Endothelial cell of umbilical vein (primary cell): ENCODE results near the gene NSG2. TPM values are rescaled to one million over a fixed set of nuclear protein-coding genes. Genes with fewer than 3 reads are reported as not detected.

Source experiments
- BruUV-seq: library from RNA; stranded (reverse); fragments of 400-500 nt; replicated peaks from 2 replicates; lab custom pipeline; 2021; lab: Mats Ljungman, UMichigan
- CTCF ChIA-PET: fragments of 300-600, 350-600 bp; sonication (Branson Sonifier 250); formaldehyde crosslinking; loops from one replicate; lab custom pipeline; 2021; ENCODE audit warnings: antibody characterized with exemption, inconsistent platforms; lab: Charles Lee
- POLR2A ChIA-PET: fragments of 300-600, 350-600 bp; sonication (Branson Sonifier 250); formaldehyde crosslinking; loops from one replicate; lab custom pipeline; 2021; ENCODE audit warnings: antibody characterized with exemption, inconsistent platforms; lab: Charles Lee
- DNase-seq: peaks from one replicate; pipeline ENCODE4 v3.0.0-alpha.2; 2011; ENCODE audit warnings: low read depth, low spot score
- FAIRE-seq: peaks from 2 replicates; lab custom pipeline; 2011; peaks lifted over from hg19 to GRCh38; lab: Jason Lieb, UNC
- H2AFZ ChIP-seq: 2 replicates; pipeline ENCODE4 v1.6.0; 2012; ENCODE audit warnings: low read depth, low read length, control low read depth, inconsistent platforms
- H3K27ac ChIP-seq: 2 replicates; pipeline ENCODE4 v1.5.1; 2011; ENCODE audit warnings: low read depth, mild to moderate bottlenecking, control low read depth, low read length, moderate library complexity; ENCODE audit not compliant: insufficient read depth
- H3K27me3 ChIP-seq, 2 experiments: 2 replicates each; pipeline versions ENCODE4 v1.6.0 to v1.6.1; 2011; ENCODE audit warnings: low read length in 2 of 2, mixed read lengths in 1 of 2; ENCODE audit not compliant: control insufficient read depth in 2 of 2, insufficient read depth in 2 of 2
- H3K36me3 ChIP-seq, 2 experiments: 2 replicates in 1 of 2; 3 replicates in 1 of 2; pipeline ENCODE4 v1.5.1; 2011; ENCODE audit warnings: low read length in 2 of 2, mild to moderate bottlenecking in 1 of 2, moderate library complexity in 1 of 2; ENCODE audit not compliant: control insufficient read depth in 2 of 2, insufficient read depth in 2 of 2; ENCODE audit errors: extremely low read depth in 1 of 2
- H3K4me1 ChIP-seq: 3 replicates; pipeline ENCODE4 v1.5.1; 2011; ENCODE audit warnings: mild to moderate bottlenecking, low read length; ENCODE audit not compliant: control insufficient read depth, insufficient read depth; ENCODE audit errors: extremely low read depth
- H3K4me2 ChIP-seq: 2 replicates; pipeline ENCODE4 v1.6.1; 2011; ENCODE audit warnings: low read length, control low read depth, mixed read lengths; ENCODE audit not compliant: insufficient read depth
- H3K4me3 ChIP-seq, 3 experiments: fragments of 200-600 bp in 1 of 3; sonication (generic), shearing (Covaris generic) in 1 of 3; replicated peaks in 1 of 3; 2 replicates each; pipeline ENCODE4 v1.5.1; 2011 to 2016; ENCODE audit warnings: control low read depth in 3 of 3, low read length in 3 of 3, mild to moderate bottlenecking in 2 of 3, inconsistent platforms in 1 of 3, low read depth in 1 of 3, moderate library complexity in 1 of 3; ENCODE audit not compliant: insufficient read depth in 1 of 3
- H3K79me2 ChIP-seq: 2 replicates; pipeline ENCODE4 v1.6.0; 2012; ENCODE audit warnings: low read length, inconsistent platforms; ENCODE audit not compliant: control insufficient read depth, insufficient read depth
- H3K9ac ChIP-seq: replicated peaks from 2 replicates; pipeline ENCODE3; 2011; ENCODE audit warnings: low read length, control low read depth; ENCODE audit not compliant: insufficient read depth; ENCODE audit errors: extremely low read depth
- H3K9me1 ChIP-seq: replicated peaks from 3 replicates; pipeline ENCODE4 v1.6.0; 2011; ENCODE audit warnings: mild to moderate bottlenecking, low read length; ENCODE audit not compliant: control insufficient read depth, insufficient read depth; ENCODE audit errors: extremely low read depth
- H3K9me3 ChIP-seq: replicated peaks from 2 replicates; pipeline ENCODE4 v1.5.1; 2012; ENCODE audit warnings: low read length, inconsistent platforms; ENCODE audit not compliant: control insufficient read depth, insufficient read depth
- H4K20me1 ChIP-seq: replicated peaks from 2 replicates; pipeline ENCODE3; 2011; ENCODE audit warnings: mild to moderate bottlenecking, low read length; ENCODE audit not compliant: control insufficient read depth, insufficient read depth; ENCODE audit errors: extremely low read depth
- EZH2 ChIP-seq: IDR thresholded peaks from 2 replicates; pipeline ENCODE4 v1.6.1; 2012; ENCODE audit warnings: borderline replicate concordance, low read depth, mild to moderate bottlenecking, moderate library complexity, low read length, inconsistent platforms; ENCODE audit not compliant: severe bottlenecking
- FOS ChIP-seq: IDR thresholded peaks from 2 replicates; pipeline ENCODE4 v1.6.1; 2011; ENCODE audit warnings: mild to moderate bottlenecking, low read length, moderate library complexity, borderline replicate concordance; ENCODE audit not compliant: insufficient read depth
- GATA2 ChIP-seq: IDR thresholded peaks from 2 replicates; pipeline ENCODE4 v1.7.0; 2011; ENCODE audit warnings: low read depth, mild to moderate bottlenecking, moderate library complexity, mixed read lengths, low read length; ENCODE audit not compliant: insufficient read length, insufficient read depth
- JUN ChIP-seq: IDR thresholded peaks from 2 replicates; pipeline ENCODE4 v1.6.1; 2011; ENCODE audit warnings: borderline replicate concordance, low read depth; ENCODE audit not compliant: insufficient read length, insufficient read depth
- MYC ChIP-seq: IDR thresholded peaks from one replicate; pipeline ENCODE4 v1.6.1; 2011; ENCODE audit warnings: mild to moderate bottlenecking, low read depth, low read length
- POLR2A ChIP-seq: IDR thresholded peaks from 2 replicates; pipeline ENCODE4 v1.6.1; 2012; ENCODE audit warnings: low read depth, mild to moderate bottlenecking, control low read depth, low read length
- POLR2AphosphoS5 ChIP-seq: IDR thresholded peaks from 2 replicates; pipeline ENCODE4 v1.6.1; 2012; ENCODE audit warnings: low read depth, mild to moderate bottlenecking, control low read depth, low read length, moderate library complexity; ENCODE audit not compliant: insufficient read depth
- dilution Hi-C: fragments of 300-500 bp; cut with MboI; formaldehyde crosslinking; loops from one replicate; pipeline ENCODE4 v1.15.0; 2019; ENCODE audit warnings: low sequenced_read_pairs; ENCODE audit not compliant: extremely low pct_ligation_motif_present
- intact Hi-C: fragments of 100-400 bp; cut with micrococcal nuclease; formaldehyde crosslinking; loops from one replicate; pipeline ENCODE4 v1.10.0; 2022
- polyA plus RNA-seq, 4 experiments: library from polyadenylated mRNA; depleted of rRNA in 3 of 4; stranded (reverse) in 3 of 4; unstranded in 1 of 4; fragments of >200 nt; gene quantifications; 2 replicates each; pipeline versions ENCODE4 v1.2.1 to v1.2.3, GENCODE V29; 2011 to 2012; ENCODE audit warnings: missing spikeins in 1 of 4
- total RNA-seq: library from RNA; stranded (reverse); gene quantifications from 2 replicates; pipeline ENCODE4 v1.2.3, GENCODE V29; 2021
- TF ChIP-seq, protein P1 (sequence below): IDR thresholded peaks from 2 replicates; pipeline ENCODE4 v1.6.1; 2011; ENCODE audit not compliant: insufficient read depth, insufficient read length
- TF ChIP-seq, protein P2 (sequence below), 2 donors: IDR thresholded peaks; 1 replicate in 1 of 2; 2 replicates in 1 of 2; pipeline ENCODE4 v1.5.1; 2011; ENCODE audit warnings: low read length in 2 of 2, mild to moderate bottlenecking in 2 of 2, moderate library complexity in 2 of 2, control low read depth in 1 of 2, inconsistent platforms in 1 of 2, low read depth in 1 of 2; ENCODE audit not compliant: insufficient read depth in 1 of 2; ENCODE audit errors: extremely low read depth in 1 of 2

Gene NSG2
- total and polyA plus RNA-seq, 2 donors (not counting 3 experiments of a cell fraction or from before 2014, with no cell fraction given) = not detected

DNA sequence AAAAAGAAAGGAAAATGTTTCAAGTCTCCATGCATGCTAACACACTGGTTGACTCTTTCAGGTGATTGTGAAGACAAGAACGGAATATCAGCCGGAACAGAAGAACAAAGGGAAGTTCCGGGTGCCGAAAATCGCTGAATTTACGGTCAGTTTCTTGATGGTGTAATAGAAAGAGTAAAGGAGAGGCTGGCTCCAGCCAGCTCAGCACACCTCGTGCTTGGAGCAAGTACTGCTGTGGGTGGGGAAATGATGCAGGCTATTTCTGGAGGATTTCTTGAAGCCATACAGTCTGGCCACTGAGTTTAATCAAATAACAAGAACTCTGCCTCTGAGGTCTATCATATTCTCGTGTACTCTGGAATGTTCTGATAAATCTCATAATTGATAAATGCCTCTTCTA, 18.7 kb downstream of the NSG2 start:
- Histone ChIP-seq H3K4me3 (no peak overlapping the region), H3K9me3 (no peaks in the 10 kb centered on the region), H3K4me2 (no peak overlapping the region), H2AFZ (no peak overlapping the region), H3K4me1 (no peaks in the 10 kb centered on the region), H3K79me2 (no peaks in the 10 kb centered on the region), H3K27ac (no peak overlapping the region), H3K9me1 (no peaks in the 10 kb centered on the region), H4K20me1 (no peaks in the 10 kb centered on the region), H3K36me3 (no peaks in the 10 kb centered on the region), H3K27me3 (no peaks in the 10 kb centered on the region), H3K9ac (no peak overlapping the region)
- ChIA-PET POLR2A (no interaction called here), CTCF (no interaction called here)
- no peak for TF ChIP-seq POLR2A
- TF ChIP-seq, protein P1, sequence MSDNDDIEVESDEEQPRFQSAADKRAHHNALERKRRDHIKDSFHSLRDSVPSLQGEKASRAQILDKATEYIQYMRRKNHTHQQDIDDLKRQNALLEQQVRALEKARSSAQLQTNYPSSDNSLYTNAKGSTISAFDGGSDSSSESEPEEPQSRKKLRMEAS = no peak
- TF ChIP-seq JUN = no peak
- dilution Hi-C loops = no loop called here
- DNase-seq (no peak), FAIRE-seq (no peak)
- no TSS peak for BruUV-seq
- intact Hi-C loops = no loop called here

DNA sequence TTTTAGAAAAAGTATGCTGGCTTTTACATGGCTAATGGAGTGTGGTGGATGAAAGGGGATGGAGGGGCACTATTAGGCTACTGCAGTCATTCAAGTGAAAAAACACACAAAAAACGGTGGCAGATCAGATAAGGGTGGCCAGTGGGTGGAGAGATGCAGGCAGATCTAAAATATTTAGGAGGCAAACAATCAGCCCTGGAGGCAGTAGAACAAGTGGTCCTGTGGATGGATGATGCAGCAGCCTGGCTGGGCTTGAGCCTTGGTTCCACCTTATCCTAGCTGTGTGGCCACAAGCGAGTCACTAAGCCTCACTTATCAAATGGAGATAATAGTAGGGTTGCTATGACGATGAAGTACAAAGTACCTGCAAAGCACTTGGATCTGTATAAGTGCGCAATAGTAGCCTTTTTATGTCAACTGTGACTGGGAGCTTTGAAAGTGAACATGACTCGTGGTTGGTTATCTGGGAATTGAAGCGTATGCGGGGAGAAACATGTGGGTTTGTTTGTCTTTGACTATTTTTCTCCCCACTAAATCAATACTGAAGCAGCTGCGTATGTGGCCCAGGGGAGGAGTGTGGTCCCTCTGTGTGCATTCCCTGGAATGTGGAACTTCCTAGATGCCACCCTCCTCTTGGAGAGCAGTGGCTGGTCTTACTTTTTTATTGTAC, 20.2 kb downstream of the NSG2 start:
- CTCF ChIA-PET = no interaction called here
- Histone ChIP-seq H3K4me2 (no peak overlapping the region), H3K9me1 (no peaks in the 10 kb centered on the region), H3K4me3 (no peak overlapping the region), H3K27me3 (no peaks in the 10 kb centered on the region), H4K20me1 (no peaks in the 10 kb centered on the region), H3K79me2 (no peaks in the 10 kb centered on the region), H3K36me3 (no peaks in the 10 kb centered on the region), H3K4me1 (no peaks in the 10 kb centered on the region), H3K27ac (no peak overlapping the region), H3K9ac (no peak overlapping the region), H3K9me3 (no peaks in the 10 kb centered on the region), H2AFZ (no peak overlapping the region)
- intact Hi-C loops = no loop called here
- DNase-seq = no peak
- POLR2A ChIA-PET = no interaction called here
- no TSS peak for BruUV-seq
- TF ChIP-seq POLR2A = no peak
- no peak for TF ChIP-seq FOS
- no peak for TF ChIP-seq GATA2
- no peak for TF ChIP-seq POLR2AphosphoS5
- TF ChIP-seq EZH2 = no peak
- no peak for TF ChIP-seq MYC
- TF ChIP-seq, protein P1 = no peak
- no peak for TF ChIP-seq JUN
- TF ChIP-seq, protein P2, sequence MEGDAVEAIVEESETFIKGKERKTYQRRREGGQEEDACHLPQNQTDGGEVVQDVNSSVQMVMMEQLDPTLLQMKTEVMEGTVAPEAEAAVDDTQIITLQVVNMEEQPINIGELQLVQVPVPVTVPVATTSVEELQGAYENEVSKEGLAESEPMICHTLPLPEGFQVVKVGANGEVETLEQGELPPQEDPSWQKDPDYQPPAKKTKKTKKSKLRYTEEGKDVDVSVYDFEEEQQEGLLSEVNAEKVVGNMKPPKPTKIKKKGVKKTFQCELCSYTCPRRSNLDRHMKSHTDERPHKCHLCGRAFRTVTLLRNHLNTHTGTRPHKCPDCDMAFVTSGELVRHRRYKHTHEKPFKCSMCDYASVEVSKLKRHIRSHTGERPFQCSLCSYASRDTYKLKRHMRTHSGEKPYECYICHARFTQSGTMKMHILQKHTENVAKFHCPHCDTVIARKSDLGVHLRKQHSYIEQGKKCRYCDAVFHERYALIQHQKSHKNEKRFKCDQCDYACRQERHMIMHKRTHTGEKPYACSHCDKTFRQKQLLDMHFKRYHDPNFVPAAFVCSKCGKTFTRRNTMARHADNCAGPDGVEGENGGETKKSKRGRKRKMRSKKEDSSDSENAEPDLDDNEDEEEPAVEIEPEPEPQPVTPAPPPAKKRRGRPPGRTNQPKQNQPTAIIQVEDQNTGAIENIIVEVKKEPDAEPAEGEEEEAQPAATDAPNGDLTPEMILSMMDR (IDR thresholded peaks at IDR 0.05; ENCODE audit: extremely low read depth in 1 of 2, insufficient read depth in 1 of 2, low read depth in 1 of 2, low read length in 2 of 2) = no peak
- no peak for FAIRE-seq
- dilution Hi-C loops = no loop called here
